Measurements from ENCODE around the gene P3H1. TPM values are rescaled to one million over a fixed set of nuclear protein-coding genes. Genes with fewer than 3 reads are reported as not detected.

Gene P3H1
- total and polyA plus RNA-seq, 4 donors: 31.0 to 49.0 (median 35.0) TPM

- Histone ChIP-seq H3K9me3 (ENCODE audit: control insufficient read depth in 4 of 4, insufficient read depth in 3 of 4, low read length in 3 of 4) (no peaks in the 10 kb centered on the region), H3K4me1 (ENCODE audit: control insufficient read depth in 5 of 5, insufficient read depth in 5 of 5, low read length in 5 of 5) (peaks cover 0 to 28% (median 0%) of the 10 kb centered on the region in 5 donors), H3K27ac (ENCODE audit: low read depth in 1 of 2, low read length in 1 of 2) (no peak overlapping the region), H3K27me3 (ENCODE audit: control insufficient read depth in 3 of 3, insufficient read depth in 3 of 3, low read length in 2 of 3) (no peaks in the 10 kb centered on the region), H3K9ac (ENCODE audit: insufficient read depth in 1 of 2, low read length in 2 of 2) (no peak overlapping the region), H3K4me3 (no peak overlapping the region), H3K36me3 (ENCODE audit: control insufficient read depth in 4 of 4, insufficient read depth in 4 of 4, low read length in 4 of 4) (peaks cover 0 to 6% (median 2%) of the 10 kb centered on the region in 4 donors)
- no peak for TF ChIP-seq CTCF (IDR thresholded peaks at IDR 0.05; ENCODE audit: control extremely low read depth, extremely low read depth)
- peak; percentile 55 to 69 (median 67) for DNase-seq
- 70% methylated on average over 14 to 19 of the region's 19 CpGs for WGBS, 2 donors
- no peak for ATAC-seq (ENCODE audit: insufficient read depth, low FRiP score)
Observed at GRCh38 chr1:42740851-42741580, 25.8 kb downstream of the P3H1 start.

GRCh38 chr1:42739753-42740700 is 26.8 kb downstream of the P3H1 start, which contains the start of gene CLDN19:
CLDN19 (minus strand) TSS chr1:42740236; CDS start chr1:42740063, 173 bp downstream.
- Histone ChIP-seq H3K36me3 (ENCODE audit: control insufficient read depth in 4 of 4, insufficient read depth in 4 of 4, low read length in 4 of 4) (no peaks in the 10 kb centered on the region), H3K9me3 (ENCODE audit: control insufficient read depth in 4 of 4, insufficient read depth in 3 of 4, low read length in 3 of 4) (no peaks in the 10 kb centered on the region), H3K4me3 (no peak within 1 kb of the TSS), H3K9ac (ENCODE audit: insufficient read depth in 1 of 2, low read length in 2 of 2) (peak within 1 kb of the TSS in 1 of 2 donors; percentile 37), H3K4me1 (ENCODE audit: control insufficient read depth in 5 of 5, insufficient read depth in 5 of 5, low read length in 5 of 5) (peaks cover 0 to 28% (median 0%) of the 10 kb centered on the region in 5 donors), H3K27ac (ENCODE audit: low read depth in 1 of 2, low read length in 1 of 2) (no peak within 1 kb of the TSS), H3K27me3 (ENCODE audit: control insufficient read depth in 3 of 3, insufficient read depth in 3 of 3, low read length in 2 of 3) (no peaks in the 10 kb centered on the region)
- no peak for TF ChIP-seq CTCF (IDR thresholded peaks at IDR 0.05; ENCODE audit: control extremely low read depth, extremely low read depth)
- no peak for ATAC-seq (ENCODE audit: insufficient read depth, low FRiP score)
- DNase-seq: peak; percentile 36 to 60 (median 58)
- 68 to 84% methylated on average over 27 of the region's 27 CpGs for WGBS, 2 donors

- Histone ChIP-seq H3K36me3 (ENCODE audit: control insufficient read depth in 4 of 4, insufficient read depth in 4 of 4, low read length in 4 of 4) (no peaks in the 10 kb centered on the region), H3K27ac (ENCODE audit: low read depth in 1 of 2, low read length in 1 of 2) (no peak overlapping the region), H3K27me3 (ENCODE audit: control insufficient read depth in 3 of 3, insufficient read depth in 3 of 3, low read length in 2 of 3) (no peaks in the 10 kb centered on the region), H3K4me3 (no peak overlapping the region), H3K4me1 (ENCODE audit: control insufficient read depth in 5 of 5, insufficient read depth in 5 of 5, low read length in 5 of 5) (peaks cover 0 to 28% (median 0%) of the 10 kb centered on the region in 5 donors), H3K9me3 (ENCODE audit: control insufficient read depth in 4 of 4, insufficient read depth in 3 of 4, low read length in 3 of 4) (no peaks in the 10 kb centered on the region), H3K9ac (ENCODE audit: insufficient read depth in 1 of 2, low read length in 2 of 2) (no peak overlapping the region)
- ATAC-seq (ENCODE audit: insufficient read depth, low FRiP score) (no peak), DNase-seq (no peak)
- TF ChIP-seq CTCF (IDR thresholded peaks at IDR 0.05; ENCODE audit: control extremely low read depth, extremely low read depth): no peak
- WGBS, 2 donors: 83 to 93% methylated on average over 8 of the region's 8 CpGs
Observed at GRCh38 chr1:42738678-42739226, 28.1 kb downstream of the P3H1 start.

All from lung (tissue), 12 donors.